Measurements from ENCODE around the gene MAS1. TPM values are rescaled to one million over a fixed set of nuclear protein-coding genes. Genes with fewer than 3 reads are reported as not detected.

The MAS1 gene
- total RNA-seq, 1 experiment from 2014 or later: not detected

- Mint-ChIP-seq H3K27me3 (ENCODE audit: insufficient read depth, unreplicated experiment) (peaks cover 19% of the 10 kb centered on the region), H3K4me1 (ENCODE audit: insufficient read depth, unreplicated experiment) (peaks cover 9% of the 10 kb centered on the region), H3K36me3 (ENCODE audit: insufficient read depth, unreplicated experiment) (no peaks in the 10 kb centered on the region), H3K4me3 (ENCODE audit: unreplicated experiment) (no peak overlapping the region), H3K27ac (ENCODE audit: low read depth, unreplicated experiment) (no peak overlapping the region), H3K9me3 (ENCODE audit: unreplicated experiment) (no peaks in the 10 kb centered on the region)
- POLR2A ChIA-PET: interaction anchor here (0.8 to 2.2 kb wide), 2 partner anchors 15 to 39 kb away, joined by 3 to 6 read pairs; no protein-coding TSS in a partner anchor
- DNase-seq (ENCODE audit: unreplicated experiment): no peak
- intact Hi-C loops (cut with micrococcal nuclease): no loop called here
- TF ChIP-seq CTCF (IDR thresholded peaks at IDR 0.05; ENCODE audit: unreplicated experiment): no peak
- CTCF ChIA-PET: interaction anchor here (0.6 to 2.0 kb wide), 4 partner anchors 9 to 124 kb away, joined by 3 to 6 read pairs (median 4); no protein-coding TSS in a partner anchor
- BruUV-seq (replicated peaks): no TSS peak
These were observed 23.2 kb downstream of the MAS1 start for GRCh38 chr6:159913862-159914564.

- H3K9me3 Mint-ChIP-seq (ENCODE audit: unreplicated experiment): no peaks in the 10 kb centered on the region
- TF ChIP-seq CTCF (IDR thresholded peaks at IDR 0.05; ENCODE audit: unreplicated experiment): no peak
- no TSS peak for BruUV-seq (replicated peaks)
- peaks cover 15% of the 10 kb centered on the region for H3K4me1 Mint-ChIP-seq (ENCODE audit: insufficient read depth, unreplicated experiment)
- peaks cover 19% of the 10 kb centered on the region for H3K27me3 Mint-ChIP-seq (ENCODE audit: insufficient read depth, unreplicated experiment)
- DNase-seq (ENCODE audit: unreplicated experiment): no peak
- CTCF ChIA-PET: interaction anchor here (0.6 to 2.0 kb wide), 5 partner anchors 9 to 125 kb away, joined by 3 to 6 read pairs (median 4); no protein-coding TSS in a partner anchor
- H3K4me3 Mint-ChIP-seq (ENCODE audit: unreplicated experiment): no peak overlapping the region
- no peak overlapping the region for H3K27ac Mint-ChIP-seq (ENCODE audit: low read depth, unreplicated experiment)
- POLR2A ChIA-PET: interaction anchor here (0.8 to 2.2 kb wide), 2 partner anchors 14 to 38 kb away, joined by 3 to 6 read pairs; no protein-coding TSS in a partner anchor
- intact Hi-C loops (cut with micrococcal nuclease): no loop called here
- H3K36me3 Mint-ChIP-seq (ENCODE audit: insufficient read depth, unreplicated experiment): no peaks in the 10 kb centered on the region
These were observed 23.8 kb downstream of the MAS1 start for GRCh38 chr6:159914565-159914923.

- DNase-seq (ENCODE audit: unreplicated experiment): peak; percentile 52
- POLR2A ChIA-PET: interaction anchor here (0.7 to 2.2 kb wide), 5 partner anchors 13 to 54 kb away, joined by 3 to 6 read pairs (median 3); no protein-coding TSS in a partner anchor
These were observed 24.6 kb downstream of the MAS1 start for GRCh38 chr6:159915397-159915796.

More at GRCh38 chr6:159915397-159915796, 24.6 kb downstream of the MAS1 start:
- no peaks in the 10 kb centered on the region for H3K9me3 Mint-ChIP-seq (ENCODE audit: unreplicated experiment)
- CTCF ChIA-PET: interaction anchor here (2.0 kb wide), 1 partner anchor 52 kb away, joined by 6 read pairs; no protein-coding TSS in a partner anchor
- TF ChIP-seq CTCF (IDR thresholded peaks at IDR 0.05; ENCODE audit: unreplicated experiment): no peak
- peaks cover 17% of the 10 kb centered on the region for H3K27me3 Mint-ChIP-seq (ENCODE audit: insufficient read depth, unreplicated experiment)
- no TSS peak for BruUV-seq (replicated peaks)
- intact Hi-C loops (cut with micrococcal nuclease): no loop called here
- no peak overlapping the region for H3K27ac Mint-ChIP-seq (ENCODE audit: low read depth, unreplicated experiment)
- H3K4me1 Mint-ChIP-seq (ENCODE audit: insufficient read depth, unreplicated experiment): peaks cover 18% of the 10 kb centered on the region
- H3K36me3 Mint-ChIP-seq (ENCODE audit: insufficient read depth, unreplicated experiment): no peaks in the 10 kb centered on the region
- no peak overlapping the region for H3K4me3 Mint-ChIP-seq (ENCODE audit: unreplicated experiment)

All from MCF 10A (cell line).